Measurements from ENCODE around the gene HDAC4.

HDAC4 gene

GRCh38 chr2:239252801-239253200 lies 148.0 kb downstream of the HDAC4 start:
- no peak for DNase-seq (ENCODE audit: low read depth)

DNA sequence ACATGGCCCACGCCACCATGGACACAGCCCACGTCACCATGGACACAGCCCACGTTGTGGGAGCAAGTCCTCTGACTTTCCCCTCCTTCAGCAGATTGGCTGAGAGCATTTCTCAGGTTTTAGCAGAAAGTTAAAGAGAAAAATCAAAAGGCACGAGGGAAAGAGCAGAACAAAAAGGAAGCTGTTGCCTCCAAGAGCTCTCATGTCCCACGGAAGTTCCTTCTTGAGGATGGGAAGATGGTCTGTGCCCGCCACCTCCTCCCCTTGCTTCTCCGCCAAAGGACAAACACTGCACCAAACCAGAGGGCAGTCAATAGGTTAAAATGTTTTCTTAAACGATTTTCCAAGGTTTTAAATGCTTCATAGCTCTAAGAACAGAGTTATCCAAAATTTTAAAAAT lies 148.4 kb downstream of the HDAC4 start:
- no peak for DNase-seq (ENCODE audit: low read depth)

DNA sequence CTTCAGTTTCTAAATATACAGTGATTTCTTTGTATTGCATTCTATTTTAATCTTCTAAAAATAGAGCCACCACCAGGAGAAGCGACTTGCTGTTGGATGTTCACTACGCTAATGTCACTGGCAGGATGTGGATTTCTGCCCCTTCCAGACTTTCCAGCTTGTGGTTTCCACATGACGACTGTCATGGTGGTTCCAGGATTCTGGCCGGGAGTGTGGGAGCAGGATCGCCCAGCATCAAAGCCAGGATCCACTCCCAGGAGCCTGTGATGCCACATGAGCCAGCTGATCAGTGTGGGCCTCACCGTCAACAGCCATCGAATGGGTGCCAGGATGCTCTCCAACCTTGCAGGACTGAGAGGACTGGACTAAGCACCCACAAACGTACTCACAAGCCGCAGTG lies 148.8 kb downstream of the HDAC4 start:
- DNase-seq (ENCODE audit: low read depth): no peak

- DNase-seq (ENCODE audit: low read depth): no peak
These were observed 150.4 kb downstream of the HDAC4 start for GRCh38 chr2:239250216-239251081.

DNA sequence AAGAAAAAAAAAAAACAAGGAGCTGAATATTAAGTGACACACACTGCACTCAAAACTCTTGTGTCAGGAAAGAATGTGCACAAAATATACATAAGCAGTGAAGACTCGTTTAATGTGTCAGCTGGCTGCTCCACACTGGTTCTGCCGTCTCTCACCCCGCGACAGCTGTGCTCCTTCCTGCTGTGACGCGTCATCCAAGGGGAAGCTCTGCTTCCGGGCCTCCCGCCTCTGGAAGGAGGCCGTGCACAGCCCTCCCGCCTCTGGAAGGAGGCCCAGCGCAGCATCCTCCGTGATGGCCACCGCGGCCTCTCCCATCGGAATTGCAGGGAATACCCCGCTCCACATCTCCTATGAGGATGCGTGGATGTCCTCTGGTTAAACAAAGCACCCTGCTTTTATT lies 151.0 kb downstream of the HDAC4 start:
- no peak for DNase-seq (ENCODE audit: low read depth)

DNA sequence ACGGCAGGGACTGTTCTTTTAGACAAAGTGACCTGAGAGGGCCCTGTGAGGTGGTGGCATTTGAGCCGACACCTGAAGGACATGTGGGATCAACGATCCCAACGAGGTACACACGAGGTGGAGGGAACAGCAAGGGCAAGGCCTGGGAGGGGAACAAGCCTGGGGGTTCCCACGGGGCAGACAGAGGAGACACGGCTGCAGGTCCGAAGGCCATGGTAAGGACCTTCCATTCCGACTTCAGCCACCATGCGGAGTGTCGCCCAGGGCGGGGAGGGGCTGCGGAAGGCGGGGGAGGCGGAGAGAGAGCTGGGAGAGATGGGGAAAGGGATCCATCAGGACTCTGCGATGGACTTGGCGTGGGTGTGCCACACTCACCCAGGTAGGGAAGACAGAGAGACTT lies 151.8 kb downstream of the HDAC4 start:
- DNase-seq (ENCODE audit: low read depth): no peak

DNA sequence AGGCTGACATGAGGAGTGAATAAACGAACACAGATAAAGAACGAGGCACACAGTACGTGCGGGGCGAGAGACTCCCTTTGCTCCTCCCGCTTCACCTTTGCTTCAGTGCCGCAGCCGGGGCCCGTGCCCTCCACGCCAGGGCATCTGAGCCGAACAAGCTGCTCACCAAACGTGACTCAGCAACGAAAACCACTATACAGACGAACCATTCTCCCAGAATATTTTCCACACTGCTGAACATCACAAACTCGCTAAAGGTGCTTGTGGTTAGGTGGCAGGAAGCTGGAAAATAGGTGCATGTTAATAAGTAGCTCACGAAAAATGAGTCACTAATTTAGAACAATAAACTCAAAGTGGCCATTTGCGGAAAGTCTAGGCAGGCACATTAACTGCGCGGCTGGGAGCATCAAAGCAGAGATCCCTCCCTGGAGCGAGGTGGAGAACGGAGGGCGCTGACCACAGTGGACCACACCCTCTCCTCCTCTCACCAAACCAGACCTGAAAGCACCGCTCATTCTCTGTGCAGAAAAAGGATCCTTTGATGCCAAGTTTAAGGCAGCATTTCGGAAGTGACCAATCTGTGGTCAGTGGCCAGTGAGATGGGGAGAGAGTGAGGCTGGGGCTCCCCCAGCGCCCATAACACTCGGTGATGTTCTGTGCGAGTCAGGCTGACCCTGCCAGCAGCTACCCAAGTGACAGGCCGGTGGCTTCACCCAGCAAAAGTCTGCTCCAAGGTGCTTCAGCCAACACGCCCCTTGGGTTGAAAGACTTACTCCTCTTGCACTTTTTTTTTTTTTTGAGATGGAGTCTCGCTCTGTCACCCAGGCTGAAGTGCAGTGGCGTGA lies 153.2 kb downstream of the HDAC4 start:
- no peak for DNase-seq (ENCODE audit: low read depth)

DNA sequence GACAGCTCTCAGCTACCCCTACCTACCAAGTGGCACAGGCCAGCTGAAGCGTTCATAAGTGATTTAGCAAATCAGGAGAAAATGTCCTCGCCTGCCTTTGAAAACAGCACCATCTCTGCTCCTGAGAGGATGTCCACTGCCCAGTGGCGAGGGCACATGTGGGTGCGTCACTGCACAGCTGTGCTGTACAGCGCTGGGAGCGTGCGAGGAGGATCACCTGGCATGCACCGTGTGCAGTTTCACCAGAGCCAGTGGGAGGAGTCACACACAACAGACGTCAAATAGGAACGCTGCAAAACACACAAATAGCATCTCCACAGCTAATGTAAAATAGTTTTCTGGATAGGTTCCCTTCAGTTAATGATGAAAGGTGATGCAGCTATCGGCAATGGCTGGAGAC lies 154.1 kb downstream of the HDAC4 start:
- no peak for DNase-seq (ENCODE audit: low read depth)

- no peak for DNase-seq (ENCODE audit: low read depth)
These were observed 154.7 kb downstream of the HDAC4 start for GRCh38 chr2:239245872-239246721.

GRCh38 chr2:239245107-239245506 lies 155.7 kb downstream of the HDAC4 start:
- DNase-seq (ENCODE audit: low read depth): no peak

GRCh38 chr2:239244625-239245024 lies 156.2 kb downstream of the HDAC4 start:
- DNase-seq (ENCODE audit: low read depth): no peak

GRCh38 chr2:239241431-239241960 lies 159.3 kb downstream of the HDAC4 start:
- DNase-seq (ENCODE audit: low read depth): no peak

DNA sequence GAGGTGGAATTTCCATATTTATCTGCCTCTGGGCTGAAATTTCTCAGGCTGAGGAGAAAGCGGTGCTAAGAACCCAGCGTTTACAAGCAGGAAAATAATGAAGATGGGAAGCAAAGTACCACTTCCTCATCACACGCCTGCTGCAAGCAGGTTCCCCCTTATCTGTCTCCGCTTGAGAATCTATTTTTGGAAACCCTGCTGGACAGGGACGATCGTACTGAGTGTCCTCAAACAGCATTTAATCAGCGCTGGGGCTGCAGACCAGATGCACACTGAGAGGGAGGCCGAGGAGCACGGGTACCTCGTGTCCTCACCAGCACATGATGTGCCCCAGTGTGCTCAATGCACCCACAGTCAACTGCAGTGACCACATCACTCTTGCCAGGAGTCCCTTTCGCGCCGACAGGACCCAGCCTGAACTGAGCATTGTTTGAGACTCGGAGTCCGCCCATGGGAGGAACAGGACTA lies 160.4 kb downstream of the HDAC4 start:
- DNase-seq (ENCODE audit: low read depth): no peak

DNA sequence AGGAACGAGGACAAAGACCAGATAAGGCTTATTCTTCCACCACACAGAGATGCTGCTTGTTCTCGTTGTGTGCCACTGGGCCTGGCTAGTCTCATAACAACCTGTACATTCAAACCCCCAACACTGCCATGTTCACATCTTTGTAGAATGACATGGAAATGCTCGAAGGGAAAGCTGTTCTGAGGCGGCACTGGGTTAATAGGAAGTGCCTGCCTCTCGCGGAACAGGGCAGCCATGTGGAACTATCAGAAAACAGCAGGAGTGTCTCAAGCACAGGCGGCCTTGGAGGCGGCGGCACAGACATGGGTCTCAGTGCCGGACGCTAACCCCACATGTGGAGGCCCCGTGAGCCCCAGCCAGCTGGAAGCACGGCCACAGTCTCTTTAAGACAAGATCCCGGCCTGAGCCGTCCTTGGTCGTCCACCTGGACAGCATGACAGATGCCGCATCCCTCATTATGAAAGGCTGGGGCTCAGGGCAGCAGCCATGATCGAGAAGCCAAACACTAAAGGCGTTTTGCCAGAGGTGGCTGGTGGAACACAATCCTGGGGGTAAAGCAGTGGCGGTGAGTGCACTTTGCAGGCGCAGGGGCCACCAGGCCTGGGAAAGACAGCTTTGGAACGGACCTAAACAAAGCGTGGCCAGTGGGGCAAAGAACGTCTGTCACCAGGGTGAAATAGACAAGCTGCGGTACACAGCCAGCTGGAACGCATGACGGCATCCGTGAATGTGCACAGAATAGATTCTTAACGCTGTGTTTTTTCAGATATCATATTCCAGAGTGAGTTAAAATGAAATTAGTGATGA lies 161.0 kb downstream of the HDAC4 start:
- no peak for DNase-seq (ENCODE audit: low read depth)

- no peak for DNase-seq (ENCODE audit: low read depth)
These were observed 161.8 kb downstream of the HDAC4 start for GRCh38 chr2:239238839-239239606.

GRCh38 chr2:239238381-239238780 lies 162.4 kb downstream of the HDAC4 start:
- no peak for DNase-seq (ENCODE audit: low read depth)

DNA sequence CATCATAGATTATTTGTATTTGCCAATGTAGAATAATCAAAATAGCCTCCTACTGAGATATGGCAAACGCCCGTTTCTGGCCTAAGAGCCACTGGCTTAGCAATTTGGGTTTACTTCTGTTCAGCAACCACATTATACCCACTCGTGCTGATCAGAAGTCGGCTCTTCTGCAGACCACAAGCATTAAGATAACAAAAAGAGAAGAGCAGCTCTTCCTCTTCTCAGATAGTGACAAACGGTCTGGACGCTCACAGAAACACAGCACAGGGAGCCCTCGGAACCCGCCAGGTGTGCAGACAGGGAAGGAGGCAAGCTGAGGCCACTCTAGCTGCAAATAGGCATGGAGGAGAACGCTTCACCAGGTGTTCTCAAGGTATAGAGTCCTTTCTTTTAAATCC lies 164.0 kb downstream of the HDAC4 start:
- no peak for DNase-seq (ENCODE audit: low read depth)

GRCh38 chr2:239236043-239236807 lies 164.6 kb downstream of the HDAC4 start:
- no peak for DNase-seq (ENCODE audit: low read depth)

GRCh38 chr2:239235311-239235710 lies 165.5 kb downstream of the HDAC4 start:
- no peak for DNase-seq (ENCODE audit: low read depth)
